SU-DHL-6 (cell line): ENCODE data around the gene PRLR.

Experiments
- H2AFZ ChIP-seq: fragments of 200-600 bp; sonication (generic); 2 replicates; pipeline ENCODE4 v1.6.1; 2014; ENCODE audit warnings: low read depth, mild to moderate bottlenecking, moderate library complexity, mixed read lengths, antibody characterized with exemption, low read length; ENCODE audit not compliant: severe bottlenecking
- H3F3A ChIP-seq: fragments of 200-600 bp; shearing (Covaris generic); 2 replicates; pipeline ENCODE4 v1.6.0; 2016; ENCODE audit warnings: antibody characterized with exemption, mild to moderate bottlenecking; ENCODE audit not compliant: insufficient read depth
- H3K27ac ChIP-seq: fragments of 200-600 bp; sonication (generic); 2 replicates; pipeline ENCODE4 v1.5.1; 2016; ENCODE audit warnings: low read depth, mild to moderate bottlenecking, low read length, moderate library complexity, mixed read lengths
- H3K27me3 ChIP-seq: fragments of 200-600 bp; sonication (generic), shearing (Covaris generic); 2 replicates; pipeline ENCODE4 v1.6.0; 2014; ENCODE audit warnings: mild to moderate bottlenecking, low read length
- H3K36me3 ChIP-seq: fragments of 200-600 bp; sonication (generic); 2 replicates; pipeline ENCODE4 v1.6.1; 2014; ENCODE audit warnings: mild to moderate bottlenecking, low read length, mixed read lengths
- H3K4me2 ChIP-seq: fragments of 300-600, 200-600 bp; shearing (Covaris generic), sonication (generic); 2 replicates; pipeline ENCODE4 v1.6.0; 2014; ENCODE audit warnings: low read length, low read depth, mild to moderate bottlenecking; ENCODE audit not compliant: poor library complexity, severe bottlenecking
- H3K4me3 ChIP-seq: fragments of 200-600 bp; sonication (generic); 2 replicates; pipeline ENCODE4 v1.5.1; 2014; ENCODE audit warnings: antibody characterized with exemption, low read length, mild to moderate bottlenecking, mixed read lengths; ENCODE audit not compliant: insufficient read depth, poor library complexity, severe bottlenecking
- H3K79me2 ChIP-seq: fragments of 200-600 bp; sonication (generic); 2 replicates; pipeline ENCODE4 v1.6.1; 2014; ENCODE audit warnings: mild to moderate bottlenecking, low read length, moderate library complexity; ENCODE audit not compliant: insufficient read depth
- H3K9ac ChIP-seq: fragments of 200-600 bp; sonication (generic); 2 replicates; pipeline ENCODE4 v1.7.0; 2014; ENCODE audit warnings: mild to moderate bottlenecking, low read length
- H3K9me2 ChIP-seq: fragments of 200-600 bp; sonication (generic); replicated peaks from 2 replicates; pipeline ENCODE4 v1.6.1; 2014; ENCODE audit warnings: low read length; ENCODE audit not compliant: insufficient read depth
- H3K9me3 ChIP-seq: fragments of 200-600 bp; sonication (generic); 2 replicates; pipeline ENCODE4 v1.6.1; 2014; ENCODE audit warnings: low read length, mixed read lengths; ENCODE audit not compliant: insufficient read depth
- H4K20me1 ChIP-seq: fragments of 200-600 bp; sonication (generic); 2 replicates; pipeline ENCODE4 v1.6.1; 2014; ENCODE audit warnings: low read depth, mild to moderate bottlenecking, antibody characterized with exemption, low read length, moderate library complexity, mixed read lengths
- EZH2phosphoT487 ChIP-seq: fragments of 200-600 bp; sonication (generic), shearing (Covaris generic); conservative IDR thresholded peaks from 2 replicates; pipeline ENCODE4 v1.6.1; 2018; ENCODE audit warnings: mild to moderate bottlenecking, antibody characterized with exemption, low read length, moderate library complexity, mixed read lengths
- TF ChIP-seq, protein P1 (sequence below): fragments of 200-600 bp; sonication (generic); IDR thresholded peaks from one replicate; pipeline ENCODE4 v1.5.1; 2017; ENCODE audit warnings: antibody characterized with exemption, mild to moderate bottlenecking, low read length, moderate library complexity; ENCODE audit not compliant: insufficient read depth, poor library complexity, severe bottlenecking

PRLR gene

GRCh38 chr5:35129276-35129675, 101.0 kb downstream of the PRLR start:
- no peak overlapping the region for H3K4me2 ChIP-seq
- H3K9me2 ChIP-seq: no peaks in the 10 kb centered on the region
- H3K27me3 ChIP-seq: no peaks in the 10 kb centered on the region
- no peaks in the 10 kb centered on the region for H4K20me1 ChIP-seq
- no peak overlapping the region for H3K4me3 ChIP-seq
- no peaks in the 10 kb centered on the region for H3F3A ChIP-seq
- no peaks in the 10 kb centered on the region for H3K36me3 ChIP-seq
- H3K27ac ChIP-seq: no peak overlapping the region
- H2AFZ ChIP-seq: no peak overlapping the region
- no peak overlapping the region for H3K9ac ChIP-seq
- H3K9me3 ChIP-seq: no peaks in the 10 kb centered on the region
- no peaks in the 10 kb centered on the region for H3K79me2 ChIP-seq
- TF ChIP-seq, protein P1, sequence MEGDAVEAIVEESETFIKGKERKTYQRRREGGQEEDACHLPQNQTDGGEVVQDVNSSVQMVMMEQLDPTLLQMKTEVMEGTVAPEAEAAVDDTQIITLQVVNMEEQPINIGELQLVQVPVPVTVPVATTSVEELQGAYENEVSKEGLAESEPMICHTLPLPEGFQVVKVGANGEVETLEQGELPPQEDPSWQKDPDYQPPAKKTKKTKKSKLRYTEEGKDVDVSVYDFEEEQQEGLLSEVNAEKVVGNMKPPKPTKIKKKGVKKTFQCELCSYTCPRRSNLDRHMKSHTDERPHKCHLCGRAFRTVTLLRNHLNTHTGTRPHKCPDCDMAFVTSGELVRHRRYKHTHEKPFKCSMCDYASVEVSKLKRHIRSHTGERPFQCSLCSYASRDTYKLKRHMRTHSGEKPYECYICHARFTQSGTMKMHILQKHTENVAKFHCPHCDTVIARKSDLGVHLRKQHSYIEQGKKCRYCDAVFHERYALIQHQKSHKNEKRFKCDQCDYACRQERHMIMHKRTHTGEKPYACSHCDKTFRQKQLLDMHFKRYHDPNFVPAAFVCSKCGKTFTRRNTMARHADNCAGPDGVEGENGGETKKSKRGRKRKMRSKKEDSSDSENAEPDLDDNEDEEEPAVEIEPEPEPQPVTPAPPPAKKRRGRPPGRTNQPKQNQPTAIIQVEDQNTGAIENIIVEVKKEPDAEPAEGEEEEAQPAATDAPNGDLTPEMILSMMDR: no peak
- TF ChIP-seq EZH2phosphoT487: no peak

DNA sequence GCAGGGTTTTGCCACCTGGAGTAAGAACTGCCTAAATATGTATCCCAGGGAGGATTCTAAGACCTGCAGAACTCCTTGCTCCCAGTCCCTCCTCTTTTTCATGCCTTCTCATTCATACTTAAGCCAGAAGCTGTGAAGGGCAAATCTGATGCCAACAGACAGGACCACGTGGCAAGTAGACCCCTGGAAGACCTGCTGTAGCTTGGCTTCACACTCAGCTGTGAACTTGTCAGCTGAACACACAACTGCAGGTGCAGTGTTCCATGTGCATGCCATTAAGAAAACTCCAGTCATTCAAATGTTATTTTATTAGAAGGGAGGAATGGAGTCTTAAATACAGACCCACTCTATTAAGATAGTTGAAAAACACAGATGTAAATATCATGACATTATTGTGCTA, 103.3 kb downstream of the PRLR start:
- H4K20me1 ChIP-seq: no peaks in the 10 kb centered on the region
- no peaks in the 10 kb centered on the region for H3K27me3 ChIP-seq
- H3K36me3 ChIP-seq: no peaks in the 10 kb centered on the region
- no peaks in the 10 kb centered on the region for H3K79me2 ChIP-seq
- no peaks in the 10 kb centered on the region for H3F3A ChIP-seq
- no peaks in the 10 kb centered on the region for H3K9me2 ChIP-seq
- no peak overlapping the region for H3K4me3 ChIP-seq
- no peak overlapping the region for H3K27ac ChIP-seq
- H2AFZ ChIP-seq: no peak overlapping the region
- TF ChIP-seq, protein P1: no peak
- TF ChIP-seq EZH2phosphoT487: no peak
- no peak overlapping the region for H3K4me2 ChIP-seq
- no peak overlapping the region for H3K9ac ChIP-seq
- no peaks in the 10 kb centered on the region for H3K9me3 ChIP-seq

GRCh38 chr5:35125746-35126145, 104.5 kb downstream of the PRLR start:
- Histone ChIP-seq H3K4me3 (no peak overlapping the region), H3K27me3 (no peaks in the 10 kb centered on the region), H2AFZ (no peak overlapping the region), H3K4me2 (no peak overlapping the region), H4K20me1 (no peaks in the 10 kb centered on the region), H3K79me2 (no peaks in the 10 kb centered on the region), H3K27ac (no peak overlapping the region), H3K9ac (no peak overlapping the region), H3K36me3 (no peaks in the 10 kb centered on the region), H3K9me3 (no peaks in the 10 kb centered on the region), H3K9me2 (no peaks in the 10 kb centered on the region), H3F3A (no peaks in the 10 kb centered on the region)
- TF ChIP-seq, protein P1: no peak
- TF ChIP-seq EZH2phosphoT487: no peak
